SK-N-MC (cell line): Measurements from ENCODE around the gene SLC12A1.

ENCODE experiments used
- EZH2 ChIP-seq: fragments of 200-600 bp; sonication (generic); IDR thresholded peaks from one replicate; pipeline ENCODE4 v1.6.1; 2017; ENCODE audit warnings: antibody characterized with exemption
- POLR2AphosphoS5 ChIP-seq: IDR thresholded peaks from 2 replicates; pipeline ENCODE4 v1.6.1; 2012; ENCODE audit warnings: mild to moderate bottlenecking, low read depth, low read length, borderline replicate concordance

DNA sequence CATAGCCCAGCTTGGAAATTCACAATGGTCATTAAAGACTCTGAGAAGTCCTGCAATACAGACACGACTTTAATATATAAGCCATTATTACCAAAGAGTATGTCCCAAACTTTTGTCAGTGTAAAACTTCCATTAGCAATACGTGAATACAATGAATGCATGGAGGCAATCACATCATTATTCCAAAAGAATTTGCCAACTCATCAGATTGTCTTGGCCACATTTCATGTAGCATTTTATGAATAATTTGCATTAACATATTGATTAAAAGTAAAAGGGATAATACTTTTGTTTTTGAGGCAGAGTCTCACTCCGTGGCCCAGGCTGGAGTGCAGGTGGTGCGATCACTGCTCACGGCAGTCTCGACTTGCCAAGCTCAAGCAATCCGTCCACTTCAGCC, 117.2 kb downstream of the SLC12A1 start:
- TF ChIP-seq POLR2AphosphoS5 (no peak), EZH2 (no peak)
